Heart left ventricle (tissue), 13 donors: ENCODE data around the gene PGD.

Source experiments
- POLR2A ChIP-seq, 2 donors: fragments of 450-650 bp; IDR thresholded peaks; one replicate each; pipeline ENCODE4 v1.6.1; 2017; ENCODE audit warnings: antibody characterized with exemption in 2 of 2, mild to moderate bottlenecking in 2 of 2, moderate library complexity in 2 of 2
- TF ChIP-seq, protein P1 (sequence below), 12 donors: fragments of 200-600 bp; sonication (generic) in 4 of 12; IDR thresholded peaks; one replicate each; pipeline versions ENCODE4 v1.5.0 to v1.8.0; 2018 to 2022; ENCODE audit warnings: antibody characterized with exemption in 12 of 12, mild to moderate bottlenecking in 5 of 12
- donor health status: ischemic (EF 13 %, LVEDD 7.1; RV severe dilation, severe dysfunction).
- donor health status: DM: no; HTN: yes; CAD: no.
- donor health status: DM: no; HTN: no; CAD: no.
- donor health status: ischemic (EF 25% LVEDD 6.9; RV normal size, moderate dysfunction).
- donor health status: ischemic (EF 25% LVEDD 5.7; RV mildly dilated, moderate dysfunction).
- donor health status: ischemic (EF 35%, LVEDD 5.7; RV mildly dilated, moderate dysfunction).
- donor health status: nonischemic (EF 11% LVEDD 7.7; RV severe dilation, severe dysfunction).
- donor health status: DM: yes; HTN: yes; CAD: no.
- donor health status: PGD.
- donor health status: ischemic (EF 29% LVEDD 5.4; RV normal size, mild dysfunction).
- donor health status: nonischemic (EF 23%, LVEDD 6.1; RV moderate dilation, normal function).

DNA sequence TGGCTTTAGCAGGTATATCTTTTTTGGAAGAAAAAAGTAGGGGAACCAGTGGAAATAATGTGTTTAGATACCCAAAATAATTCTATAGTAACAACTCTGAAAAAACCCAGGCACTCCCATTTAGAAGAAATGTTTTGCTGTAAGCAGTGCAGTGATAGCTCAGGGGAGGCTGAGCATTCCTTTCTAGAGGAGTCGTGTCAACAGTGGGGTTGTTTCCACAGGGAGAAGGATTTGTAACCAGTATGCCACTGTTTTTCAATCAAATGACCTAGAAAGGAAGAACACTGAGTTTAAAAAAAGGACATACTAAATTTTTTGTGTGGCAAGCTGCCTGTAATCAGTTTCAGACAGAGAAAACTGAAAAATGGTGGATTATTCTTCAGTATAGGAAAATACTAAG is 2.4 kb downstream of the PGD start:
- TF ChIP-seq, protein P1, sequence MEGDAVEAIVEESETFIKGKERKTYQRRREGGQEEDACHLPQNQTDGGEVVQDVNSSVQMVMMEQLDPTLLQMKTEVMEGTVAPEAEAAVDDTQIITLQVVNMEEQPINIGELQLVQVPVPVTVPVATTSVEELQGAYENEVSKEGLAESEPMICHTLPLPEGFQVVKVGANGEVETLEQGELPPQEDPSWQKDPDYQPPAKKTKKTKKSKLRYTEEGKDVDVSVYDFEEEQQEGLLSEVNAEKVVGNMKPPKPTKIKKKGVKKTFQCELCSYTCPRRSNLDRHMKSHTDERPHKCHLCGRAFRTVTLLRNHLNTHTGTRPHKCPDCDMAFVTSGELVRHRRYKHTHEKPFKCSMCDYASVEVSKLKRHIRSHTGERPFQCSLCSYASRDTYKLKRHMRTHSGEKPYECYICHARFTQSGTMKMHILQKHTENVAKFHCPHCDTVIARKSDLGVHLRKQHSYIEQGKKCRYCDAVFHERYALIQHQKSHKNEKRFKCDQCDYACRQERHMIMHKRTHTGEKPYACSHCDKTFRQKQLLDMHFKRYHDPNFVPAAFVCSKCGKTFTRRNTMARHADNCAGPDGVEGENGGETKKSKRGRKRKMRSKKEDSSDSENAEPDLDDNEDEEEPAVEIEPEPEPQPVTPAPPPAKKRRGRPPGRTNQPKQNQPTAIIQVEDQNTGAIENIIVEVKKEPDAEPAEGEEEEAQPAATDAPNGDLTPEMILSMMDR (IDR thresholded peaks at IDR 0.05), result no peak
- TF ChIP-seq POLR2A (IDR thresholded peaks at IDR 0.05), result no peak
